CD4-positive, alpha-beta T cell treated with Interleukin-6 at 100 ng/mL for 8 hours (primary cell): ENCODE measurements around the gene CCNI.

ENCODE experiments used
- DNase-seq: peaks from one replicate; pipeline ENCODE4 v3.0.0-alpha.2; 2020; ENCODE audit warnings: mixed read lengths, low spot score

Gene CCNI

DNA sequence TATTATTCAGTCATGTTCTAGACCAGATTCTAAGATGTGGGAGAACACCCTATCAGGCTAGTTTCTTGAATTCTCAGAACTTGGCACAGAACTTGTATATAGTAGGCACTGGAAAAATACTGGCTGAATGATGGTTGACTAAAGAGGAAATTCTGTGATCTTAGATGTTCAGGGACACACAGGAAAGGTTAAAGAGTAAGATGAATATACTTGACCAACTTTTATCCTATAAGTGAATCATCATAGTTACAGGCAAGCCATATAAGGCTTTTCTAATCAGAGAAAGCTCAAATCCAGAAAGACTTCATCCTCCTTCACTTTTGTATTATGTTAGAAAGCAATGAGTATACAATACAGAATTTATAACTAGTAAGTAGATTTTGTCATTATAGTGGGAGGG is 72.4 kb downstream of the CCNI start:
- no peak for DNase-seq

DNA sequence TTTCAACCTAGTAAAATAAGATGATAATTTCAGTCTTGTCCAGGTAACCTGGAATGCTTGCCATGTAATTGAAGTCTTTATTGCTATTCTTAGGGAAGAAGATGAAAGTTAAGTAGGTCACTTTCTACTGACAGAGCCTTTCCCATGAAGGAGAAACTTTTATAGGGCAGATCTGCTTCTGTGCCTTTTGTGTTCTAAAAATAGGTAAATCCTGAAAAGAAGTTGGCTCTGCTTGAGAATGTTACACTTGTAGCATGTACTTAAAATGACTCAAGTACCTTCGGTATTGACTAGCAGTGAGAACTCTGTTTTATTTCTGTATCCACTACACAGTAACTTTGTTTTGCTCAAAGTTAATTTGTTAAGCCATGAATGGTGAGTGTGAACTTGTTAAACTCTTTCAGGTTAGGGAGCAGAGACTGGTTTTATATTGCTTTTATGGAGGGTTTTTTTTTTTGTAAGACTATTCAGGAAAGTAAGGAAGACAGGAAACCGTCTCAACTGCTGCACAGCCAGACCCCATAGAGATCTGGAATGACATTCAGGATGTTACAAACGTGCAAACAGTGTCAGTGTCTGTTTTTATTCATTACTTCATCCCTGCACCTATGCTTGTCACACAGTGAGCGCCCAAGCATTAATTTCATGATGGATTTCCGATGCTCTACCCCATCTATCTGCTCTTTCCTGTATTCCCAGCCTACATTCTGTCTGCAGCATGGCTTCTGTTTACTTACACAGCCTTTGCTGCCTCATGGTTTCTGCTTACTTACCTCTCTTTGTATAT is 73.3 kb downstream of the CCNI start:
- no peak for DNase-seq

DNA sequence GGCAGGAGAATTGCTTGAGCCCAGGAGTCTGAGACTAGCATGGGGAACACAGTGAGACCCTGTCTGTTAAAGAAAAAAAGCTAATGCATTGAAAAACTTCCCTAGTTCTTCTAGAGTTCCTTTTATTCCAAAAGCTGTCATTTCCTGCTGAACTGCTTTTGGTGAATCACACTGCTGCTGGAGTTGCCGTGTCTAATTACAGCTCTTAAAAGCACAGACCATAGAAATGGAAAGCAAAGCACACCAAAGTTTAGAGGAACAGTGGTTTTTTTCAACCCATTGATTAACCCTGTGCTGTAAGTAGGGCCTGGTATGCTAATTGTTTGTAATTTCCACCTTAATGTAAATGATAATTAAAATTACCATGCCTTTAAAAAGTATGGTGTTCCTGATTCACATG is 73.9 kb downstream of the CCNI start:
- DNase-seq, result no peak

DNA sequence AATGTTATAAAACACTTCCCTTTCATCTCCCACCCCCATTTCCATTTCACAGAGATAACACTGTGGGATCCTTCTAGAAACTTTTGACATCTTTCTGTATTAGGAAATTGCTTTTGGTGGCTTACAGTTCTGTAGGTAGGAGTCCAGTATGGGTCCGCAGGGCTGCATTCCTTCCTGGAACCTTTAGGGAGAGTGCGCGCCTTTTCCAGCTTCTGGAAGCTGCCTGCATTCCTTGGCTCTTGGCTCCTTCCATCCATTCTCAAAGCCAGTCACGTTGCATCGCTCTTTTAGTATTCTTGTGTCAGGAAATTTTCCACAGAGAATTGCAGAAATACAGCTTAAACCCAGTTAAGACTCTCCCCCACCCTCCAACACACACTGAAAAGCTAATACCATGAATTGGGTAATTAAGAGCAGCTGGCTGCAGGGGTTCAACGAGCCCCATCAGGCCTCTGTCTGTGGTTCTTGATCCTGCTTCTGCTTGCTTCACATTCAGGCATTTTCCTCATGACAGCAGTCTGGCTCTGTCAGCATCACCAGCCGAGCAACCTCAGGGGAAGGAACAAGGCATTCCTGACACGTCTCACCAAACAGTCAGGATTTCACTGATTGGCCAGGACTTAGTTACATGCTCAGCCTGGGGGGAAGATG is 77.4 kb downstream of the CCNI start:
- DNase-seq, result no peak

DNA sequence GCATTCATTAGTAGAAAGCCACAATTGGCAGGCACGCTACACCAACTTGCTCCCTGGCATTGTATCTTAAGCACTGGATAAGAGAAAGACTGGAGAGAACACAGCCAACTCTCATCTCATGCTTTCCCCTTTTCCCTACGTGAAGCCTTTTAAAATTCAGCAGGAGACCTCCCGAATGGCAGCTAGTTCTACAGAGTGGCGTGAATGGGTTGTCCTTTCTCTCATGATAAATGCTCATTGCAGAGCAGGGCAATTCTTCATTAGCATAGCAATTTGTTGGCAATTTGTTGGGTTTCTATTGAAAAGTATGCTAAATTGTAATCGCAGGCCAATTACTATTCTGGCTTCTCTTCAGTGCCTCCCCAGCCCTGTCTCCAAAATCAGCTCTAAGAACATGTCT is 78.3 kb downstream of the CCNI start:
- no peak for DNase-seq
